SK-N-SH (cell line): ENCODE measurements around the gene SLC35B3. TPM values are rescaled to one million over a fixed set of nuclear protein-coding genes. Genes with fewer than 3 reads are reported as not detected.

Experiments used
- CTCF ChIA-PET: fragments of 300-600, 350-600 bp; formaldehyde crosslinking; extraction: SDS; loops from one replicate; lab custom pipeline; 2021; lab: Yijun Ruan, JAX
- POLR2A ChIA-PET: fragments of 350-600 bp; sonication (Branson Sonifier 250); formaldehyde crosslinking; extraction: SDS; loops from one replicate; lab custom pipeline; 2020; ENCODE audit warnings: antibody characterized with exemption, inconsistent platforms; lab: Yijun Ruan, JAX
- DNase-seq: peaks from one replicate; pipeline ENCODE4 v3.0.0; 2012
- H2AFZ ChIP-seq: fragments of 200-600 bp; sonication (generic); 2 replicates; pipeline ENCODE4 v1.8.1; 2016; ENCODE audit warnings: antibody characterized with exemption, mild to moderate bottlenecking, low read depth
- H3F3A ChIP-seq: fragments of 200-600 bp; sonication (generic); replicated peaks from 2 replicates; pipeline ENCODE3; 2016; ENCODE audit warnings: antibody characterized with exemption, mild to moderate bottlenecking; ENCODE audit not compliant: insufficient read depth
- H3K27ac ChIP-seq, 2 experiments: fragments of 200-500 bp in 1 of 2; fragments of 200-600 bp in 1 of 2; sonication (Bioruptor generic) in 1 of 2; sonication (generic), shearing (Covaris generic) in 1 of 2; 2 replicates each; pipeline versions ENCODE4 v1.5.1 to v1.6.1; 2014 to 2016; ENCODE audit warnings: low read depth in 2 of 2, inconsistent platforms in 1 of 2, low read length in 1 of 2, mild to moderate bottlenecking in 1 of 2, mixed read lengths in 1 of 2
- H3K27me3 ChIP-seq: fragments of 200-600 bp; sonication (generic), shearing (Covaris generic); 2 replicates; pipeline ENCODE4 v1.6.1; 2016; ENCODE audit warnings: mixed run types; ENCODE audit not compliant: insufficient read depth
- H3K36me3 ChIP-seq, 2 experiments: fragments of 200-500 bp in 1 of 2; fragments of 200-600 bp in 1 of 2; sonication (Bioruptor generic) in 1 of 2; sonication (generic) in 1 of 2; replicated peaks in 1 of 2; 2 replicates each; pipeline versions ENCODE3 to v1.5.1; 2014 to 2016; ENCODE audit warnings: low read length in 1 of 2, mild to moderate bottlenecking in 1 of 2; ENCODE audit not compliant: insufficient read depth in 2 of 2, control insufficient read depth in 1 of 2
- H3K4me1 ChIP-seq, 2 experiments: fragments of 200-500 bp in 1 of 2; fragments of 200-600 bp in 1 of 2; sonication (Bioruptor generic) in 1 of 2; sonication (generic), shearing (Covaris generic) in 1 of 2; 2 replicates each; pipeline versions ENCODE4 v1.5.1 to v1.6.1; 2014 to 2016; ENCODE audit warnings: low read depth in 1 of 2, low read length in 1 of 2, mixed run types in 1 of 2; ENCODE audit not compliant: insufficient read depth in 2 of 2, control insufficient read depth in 1 of 2
- H3K4me2 ChIP-seq: fragments of 200-600 bp; sonication (generic), shearing (Covaris generic); 2 replicates; pipeline ENCODE4 v1.6.1; 2017; ENCODE audit warnings: mixed run types
- H3K4me3 ChIP-seq, 2 experiments: fragments of 200-500 bp in 1 of 2; fragments of 200-600 bp in 1 of 2; sonication (Bioruptor generic) in 1 of 2; sonication (generic), shearing (Covaris generic) in 1 of 2; 2 replicates each; pipeline versions ENCODE4 v1.5.1 to v1.8.1; 2014 to 2016; ENCODE audit warnings: low read depth in 2 of 2, inconsistent platforms in 1 of 2, low read length in 1 of 2, mild to moderate bottlenecking in 1 of 2, mixed read lengths in 1 of 2, moderate library complexity in 1 of 2
- H3K79me2 ChIP-seq: fragments of 200-600 bp; sonication (generic); 2 replicates; pipeline ENCODE4 v1.8.1; 2017; ENCODE audit warnings: mild to moderate bottlenecking; ENCODE audit not compliant: insufficient read depth
- H3K9ac ChIP-seq: fragments of 200-600 bp; sonication (generic); 2 replicates; pipeline ENCODE4 v1.6.1; 2017; ENCODE audit warnings: mixed run types
- H3K9me2 ChIP-seq: fragments of 200-600 bp; sonication (generic); 2 replicates; pipeline ENCODE4 v1.6.1; 2017; ENCODE audit warnings: mixed run types
- H3K9me3 ChIP-seq: fragments of 200-600 bp; sonication (generic); 2 replicates; pipeline ENCODE4 v1.6.1; 2017; ENCODE audit warnings: mixed run types, mild to moderate bottlenecking, moderate library complexity
- H4K20me1 ChIP-seq: fragments of 200-600 bp; sonication (generic); 2 replicates; pipeline ENCODE4 v1.6.1; 2017; ENCODE audit warnings: mild to moderate bottlenecking, mixed run types; ENCODE audit not compliant: insufficient read depth
- FOSL2 ChIP-seq: IDR thresholded peaks from 2 replicates; pipeline ENCODE4 v1.4.0; 2012; ENCODE audit warnings: low read depth, mild to moderate bottlenecking, moderate library complexity, borderline replicate concordance
- FOXM1 ChIP-seq: IDR thresholded peaks from 2 replicates; pipeline ENCODE4 v1.4.0; 2012; ENCODE audit warnings: low read depth, mild to moderate bottlenecking
- MXI1 ChIP-seq: IDR thresholded peaks from 2 replicates; pipeline ENCODE4 v1.6.1; 2012; ENCODE audit warnings: mild to moderate bottlenecking, low read depth, low read length, improper control_type of control experiment
- NFIC ChIP-seq: IDR thresholded peaks from 2 replicates; pipeline ENCODE4 v1.4.0; 2012; ENCODE audit warnings: borderline replicate concordance
- NRF1 ChIP-seq: IDR thresholded peaks from 2 replicates; pipeline ENCODE4 v1.6.1; 2012; ENCODE audit warnings: low read depth, mild to moderate bottlenecking, low read length
- PBX3 ChIP-seq: IDR thresholded peaks from 2 replicates; pipeline ENCODE4; 2012
- RAD21 ChIP-seq: IDR thresholded peaks from 2 replicates; pipeline ENCODE4 v1.6.1; 2012; ENCODE audit warnings: mild to moderate bottlenecking, low read length
- RCOR1 ChIP-seq: fragments of 150-350 bp; IDR thresholded peaks from 2 replicates; pipeline ENCODE4 v1.6.1; 2017; ENCODE audit warnings: antibody characterized with exemption, low read length
- RFX5 ChIP-seq: IDR thresholded peaks from 2 replicates; pipeline ENCODE4 v1.6.1; 2012; ENCODE audit warnings: mild to moderate bottlenecking, improper control_type of control experiment, low read length
- RXRA ChIP-seq: IDR thresholded peaks from 2 replicates; pipeline ENCODE4 v1.4.0; 2012; ENCODE audit warnings: low read depth, mild to moderate bottlenecking, borderline replicate concordance
- USF1 ChIP-seq: IDR thresholded peaks from 2 replicates; pipeline ENCODE4 v1.4.0; 2012; ENCODE audit warnings: low read depth, borderline replicate concordance
- ZBTB33 ChIP-seq: IDR thresholded peaks from 2 replicates; pipeline ENCODE4 v1.4.0; 2012; ENCODE audit warnings: low read depth, borderline replicate concordance
- whole genome bisulfite sequencing: methylation state at CpG from one replicate; pipeline ENCODE4 v1.1.6; 2017; ENCODE audit warnings: low lambda C conversion rate; 5-methylcytosine and 5-hydroxymethylcytosine counted together
- polyA plus RNA-seq, 3 experiments: library from polyadenylated mRNA; depleted of rRNA; stranded (reverse); fragments of >200 nt; gene quantifications; 2 replicates each; pipeline ENCODE4 v1.2.3, GENCODE V29; 2012
- TF ChIP-seq, protein P1 (sequence below): IDR thresholded peaks from 2 replicates; pipeline ENCODE4 v1.6.1; 2012; ENCODE audit warnings: mild to moderate bottlenecking, low read depth, low read length, moderate library complexity
- TF ChIP-seq, protein P2 (sequence below): fragments of 150-350 bp; IDR thresholded peaks from 2 replicates; pipeline ENCODE4 v1.6.1; 2016; ENCODE audit warnings: mild to moderate bottlenecking, low read depth, low read length
- TF ChIP-seq, protein P3 (sequence below): IDR thresholded peaks from 2 replicates; pipeline ENCODE4 v1.4.0; 2012; ENCODE audit warnings: low read depth
- TF ChIP-seq, protein P4 (sequence below): fragments of 200-600 bp; sonication (generic); IDR thresholded peaks from 2 replicates; pipeline ENCODE4 v1.6.1; 2017; ENCODE audit warnings: antibody characterized with exemption, mild to moderate bottlenecking, moderate library complexity

Gene SLC35B3
- polyA plus RNA-seq, 1 of the 3 experiments (the other 2 are of a cell fraction) = 11.0 TPM

DNA sequence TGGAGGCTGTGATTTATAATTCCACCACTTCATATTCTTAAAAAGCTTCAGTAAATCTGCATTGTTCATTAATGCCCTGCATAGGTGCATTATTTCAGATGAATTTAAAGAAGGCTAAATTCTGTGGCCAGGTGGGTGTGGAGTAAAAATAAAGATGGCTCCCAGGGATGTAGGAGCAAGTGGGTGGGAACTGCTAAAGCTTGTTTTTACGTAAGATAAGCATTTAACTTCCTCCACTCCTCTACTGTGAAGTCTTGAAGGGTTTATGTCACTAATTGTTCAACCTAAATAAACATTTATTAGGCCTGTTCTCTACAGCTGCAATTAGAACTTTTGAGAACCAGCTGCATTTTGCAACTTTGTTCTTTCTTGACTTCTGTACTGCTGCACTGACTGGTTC, 6.8 kb upstream of the SLC35B3 start:
- H3K4me2 ChIP-seq = no peak overlapping the region
- no peak overlapping the region for H3K9ac ChIP-seq
- no peaks in the 10 kb centered on the region for H3K79me2 ChIP-seq
- TF ChIP-seq, protein P1, sequence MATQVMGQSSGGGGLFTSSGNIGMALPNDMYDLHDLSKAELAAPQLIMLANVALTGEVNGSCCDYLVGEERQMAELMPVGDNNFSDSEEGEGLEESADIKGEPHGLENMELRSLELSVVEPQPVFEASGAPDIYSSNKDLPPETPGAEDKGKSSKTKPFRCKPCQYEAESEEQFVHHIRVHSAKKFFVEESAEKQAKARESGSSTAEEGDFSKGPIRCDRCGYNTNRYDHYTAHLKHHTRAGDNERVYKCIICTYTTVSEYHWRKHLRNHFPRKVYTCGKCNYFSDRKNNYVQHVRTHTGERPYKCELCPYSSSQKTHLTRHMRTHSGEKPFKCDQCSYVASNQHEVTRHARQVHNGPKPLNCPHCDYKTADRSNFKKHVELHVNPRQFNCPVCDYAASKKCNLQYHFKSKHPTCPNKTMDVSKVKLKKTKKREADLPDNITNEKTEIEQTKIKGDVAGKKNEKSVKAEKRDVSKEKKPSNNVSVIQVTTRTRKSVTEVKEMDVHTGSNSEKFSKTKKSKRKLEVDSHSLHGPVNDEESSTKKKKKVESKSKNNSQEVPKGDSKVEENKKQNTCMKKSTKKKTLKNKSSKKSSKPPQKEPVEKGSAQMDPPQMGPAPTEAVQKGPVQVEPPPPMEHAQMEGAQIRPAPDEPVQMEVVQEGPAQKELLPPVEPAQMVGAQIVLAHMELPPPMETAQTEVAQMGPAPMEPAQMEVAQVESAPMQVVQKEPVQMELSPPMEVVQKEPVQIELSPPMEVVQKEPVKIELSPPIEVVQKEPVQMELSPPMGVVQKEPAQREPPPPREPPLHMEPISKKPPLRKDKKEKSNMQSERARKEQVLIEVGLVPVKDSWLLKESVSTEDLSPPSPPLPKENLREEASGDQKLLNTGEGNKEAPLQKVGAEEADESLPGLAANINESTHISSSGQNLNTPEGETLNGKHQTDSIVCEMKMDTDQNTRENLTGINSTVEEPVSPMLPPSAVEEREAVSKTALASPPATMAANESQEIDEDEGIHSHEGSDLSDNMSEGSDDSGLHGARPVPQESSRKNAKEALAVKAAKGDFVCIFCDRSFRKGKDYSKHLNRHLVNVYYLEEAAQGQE = no peak
- TF ChIP-seq NFIC (no peak), RXRA (no peak), FOXM1 (no peak), MXI1 (no peak), ZBTB33 (no peak), PBX3 (no peak), FOSL2 (no peak), RCOR1 (no peak), NRF1 (no peak), USF1 (no peak), RFX5 (no peak), RAD21 (no peak)
- TF ChIP-seq, protein P2, sequence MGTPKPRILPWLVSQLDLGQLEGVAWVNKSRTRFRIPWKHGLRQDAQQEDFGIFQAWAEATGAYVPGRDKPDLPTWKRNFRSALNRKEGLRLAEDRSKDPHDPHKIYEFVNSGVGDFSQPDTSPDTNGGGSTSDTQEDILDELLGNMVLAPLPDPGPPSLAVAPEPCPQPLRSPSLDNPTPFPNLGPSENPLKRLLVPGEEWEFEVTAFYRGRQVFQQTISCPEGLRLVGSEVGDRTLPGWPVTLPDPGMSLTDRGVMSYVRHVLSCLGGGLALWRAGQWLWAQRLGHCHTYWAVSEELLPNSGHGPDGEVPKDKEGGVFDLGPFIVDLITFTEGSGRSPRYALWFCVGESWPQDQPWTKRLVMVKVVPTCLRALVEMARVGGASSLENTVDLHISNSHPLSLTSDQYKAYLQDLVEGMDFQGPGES = no peak
- TF ChIP-seq, protein P3, sequence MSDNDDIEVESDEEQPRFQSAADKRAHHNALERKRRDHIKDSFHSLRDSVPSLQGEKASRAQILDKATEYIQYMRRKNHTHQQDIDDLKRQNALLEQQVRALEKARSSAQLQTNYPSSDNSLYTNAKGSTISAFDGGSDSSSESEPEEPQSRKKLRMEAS = no peak
- TF ChIP-seq, protein P4, sequence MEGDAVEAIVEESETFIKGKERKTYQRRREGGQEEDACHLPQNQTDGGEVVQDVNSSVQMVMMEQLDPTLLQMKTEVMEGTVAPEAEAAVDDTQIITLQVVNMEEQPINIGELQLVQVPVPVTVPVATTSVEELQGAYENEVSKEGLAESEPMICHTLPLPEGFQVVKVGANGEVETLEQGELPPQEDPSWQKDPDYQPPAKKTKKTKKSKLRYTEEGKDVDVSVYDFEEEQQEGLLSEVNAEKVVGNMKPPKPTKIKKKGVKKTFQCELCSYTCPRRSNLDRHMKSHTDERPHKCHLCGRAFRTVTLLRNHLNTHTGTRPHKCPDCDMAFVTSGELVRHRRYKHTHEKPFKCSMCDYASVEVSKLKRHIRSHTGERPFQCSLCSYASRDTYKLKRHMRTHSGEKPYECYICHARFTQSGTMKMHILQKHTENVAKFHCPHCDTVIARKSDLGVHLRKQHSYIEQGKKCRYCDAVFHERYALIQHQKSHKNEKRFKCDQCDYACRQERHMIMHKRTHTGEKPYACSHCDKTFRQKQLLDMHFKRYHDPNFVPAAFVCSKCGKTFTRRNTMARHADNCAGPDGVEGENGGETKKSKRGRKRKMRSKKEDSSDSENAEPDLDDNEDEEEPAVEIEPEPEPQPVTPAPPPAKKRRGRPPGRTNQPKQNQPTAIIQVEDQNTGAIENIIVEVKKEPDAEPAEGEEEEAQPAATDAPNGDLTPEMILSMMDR = no peak
- no peaks in the 10 kb centered on the region for H3K9me3 ChIP-seq
- no peak for DNase-seq
- H3K9me2 ChIP-seq = no peaks in the 10 kb centered on the region
- 24% methylated on average over 1 of the region's 1 CpG for WGBS
- POLR2A ChIA-PET = no interaction called here
- H2AFZ ChIP-seq = no peak overlapping the region
- no peaks in the 10 kb centered on the region for H3K27me3 ChIP-seq
- H3F3A ChIP-seq = no peaks in the 10 kb centered on the region
- no peak overlapping the region for H3K27ac ChIP-seq
- no peak overlapping the region for H3K4me3 ChIP-seq
- H3K4me1 ChIP-seq = no peaks in the 10 kb centered on the region
- no peaks in the 10 kb centered on the region for H4K20me1 ChIP-seq
- CTCF ChIA-PET = interaction anchor here (0.5 to 1.4 kb wide), 2 partner anchors 10 to 444 kb away, joined by 3 to 5 read pairs; no protein-coding TSS in a partner anchor
- no peaks in the 10 kb centered on the region for H3K36me3 ChIP-seq
